PC-3 (cell line): ENCODE data around the gene PMF1.

Experiments used
- CTCF ChIP-seq: fragments of 300-600 bp; sonication (generic); conservative IDR thresholded peaks from 2 replicates; pipeline ENCODE4 v1.5.1; 2017; ENCODE audit warnings: antibody characterized with exemption, low read depth, mild to moderate bottlenecking, low read length
- EZH2phosphoT487 ChIP-seq: fragments of 300-600 bp; sonication (generic); IDR thresholded peaks from 2 replicates; pipeline ENCODE4 v1.6.1; 2018; ENCODE audit warnings: mild to moderate bottlenecking, antibody characterized with exemption, low read length, borderline replicate concordance

DNA sequence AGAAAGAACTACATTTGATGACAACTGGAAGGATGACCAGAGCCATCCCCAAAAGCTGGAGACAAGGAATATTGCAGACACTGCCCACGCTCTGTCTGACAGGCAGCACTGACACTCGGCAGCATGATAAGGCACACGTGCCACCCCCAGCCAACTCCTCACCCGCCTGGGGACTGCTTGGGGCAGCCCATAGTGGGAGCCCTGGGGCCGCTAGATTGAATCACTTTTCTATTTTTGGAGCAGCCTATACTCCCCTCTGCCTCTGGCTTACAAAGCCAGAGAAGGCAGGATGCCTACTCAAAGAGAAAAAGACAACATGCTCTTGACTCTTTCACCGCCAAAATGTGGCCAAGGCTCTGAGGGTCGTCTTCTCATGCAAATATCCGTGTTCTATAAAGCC, 68.5 kb downstream of the PMF1 start:
- TF ChIP-seq CTCF = no peak
- TF ChIP-seq EZH2phosphoT487 = no peak
